ENCODE data around the gene ALS2. TPM values are rescaled to one million over a fixed set of nuclear protein-coding genes. Genes with fewer than 3 reads are reported as not detected.
"Not testable (repeated sequence)": the region's sequence is repeated elsewhere in the genome, so short reads cannot be mapped to it uniquely, and the experiment has no call there.

The ALS2 gene
- polyA plus RNA-seq, 3 donors: 25.4 to 35.7 (median 26.5) TPM

DNA sequence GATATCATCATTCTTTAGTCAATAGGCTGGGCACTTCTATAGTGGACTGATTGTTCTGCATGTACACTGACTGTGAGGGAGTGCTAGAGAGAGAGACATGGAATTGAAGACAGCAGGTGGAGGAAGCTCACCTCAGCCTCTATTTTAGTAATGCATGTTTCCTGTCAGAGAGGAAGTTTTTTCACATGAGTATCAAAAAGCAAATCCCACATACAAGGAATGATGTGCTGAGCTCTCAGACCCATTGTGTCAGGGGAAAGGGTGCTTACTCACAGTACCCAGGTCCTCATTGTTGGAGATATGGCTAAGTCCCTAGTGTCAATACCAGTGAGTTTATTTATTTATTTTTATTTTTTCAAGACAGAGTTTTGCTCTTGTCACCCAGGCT lies 15.7 kb upstream of the ALS2 start:
- no peak for DNase-seq

DNA sequence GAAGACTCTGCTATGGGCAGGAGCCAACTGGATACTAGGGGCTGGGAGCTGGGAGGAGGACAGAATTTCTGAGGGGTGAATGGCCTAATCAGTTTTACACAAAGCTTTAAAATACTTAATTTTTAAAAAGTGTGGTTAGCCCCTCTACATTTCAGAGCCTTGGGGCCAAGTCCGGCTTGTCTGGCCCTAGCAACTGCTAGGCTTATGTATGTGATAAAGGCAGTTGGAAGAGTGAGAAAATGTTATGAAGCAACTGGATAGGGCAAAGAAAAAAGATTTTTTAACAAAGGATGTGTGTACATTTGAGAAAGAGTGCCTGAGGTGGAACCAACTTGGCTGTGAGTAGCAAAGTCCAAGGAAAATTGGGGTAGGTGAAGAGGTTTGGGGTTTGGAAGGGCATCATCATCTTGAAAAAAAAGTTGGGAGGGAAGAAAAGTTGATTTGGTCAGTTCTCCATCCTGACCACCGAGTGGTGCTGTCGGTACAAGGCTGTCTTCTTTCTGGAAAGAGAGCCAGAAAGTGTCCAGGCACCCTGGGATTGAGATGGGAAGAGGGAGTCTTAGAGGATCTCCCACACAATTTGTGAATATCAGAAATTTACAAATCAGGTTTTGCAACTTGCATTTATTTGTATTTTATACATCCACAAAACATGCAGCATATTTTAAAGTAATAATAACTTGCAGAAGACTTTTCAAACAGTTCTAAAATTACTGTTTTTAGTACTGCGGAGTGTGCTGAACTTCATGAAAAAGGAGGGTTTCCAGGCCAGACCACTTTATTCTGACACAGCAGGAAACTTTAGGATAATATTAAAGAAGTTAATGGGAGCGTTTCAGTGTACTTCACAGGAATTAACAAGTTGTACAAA lies 15.1 kb upstream of the ALS2 start:
- peak; percentile 42 for DNase-seq

DNA sequence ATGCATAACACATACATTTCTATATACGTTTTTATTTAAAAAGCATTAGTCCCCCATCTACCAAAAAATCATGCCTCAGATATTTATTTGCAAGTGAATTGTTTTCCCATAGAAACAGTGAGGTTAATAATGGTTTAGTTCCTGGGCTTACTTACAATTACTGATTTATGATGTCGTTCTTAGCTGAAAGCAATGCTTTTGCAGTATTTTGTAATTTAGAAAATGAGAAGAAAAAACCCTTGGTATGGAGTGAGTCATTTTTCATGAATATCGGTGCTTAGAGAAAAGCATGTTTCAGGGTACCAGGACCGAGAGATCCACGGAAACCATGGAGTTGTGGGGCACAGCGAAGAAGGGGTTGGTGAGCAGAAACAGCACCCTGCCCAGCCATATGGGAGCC lies 13.6 kb upstream of the ALS2 start:
- DNase-seq: no peak

DNA sequence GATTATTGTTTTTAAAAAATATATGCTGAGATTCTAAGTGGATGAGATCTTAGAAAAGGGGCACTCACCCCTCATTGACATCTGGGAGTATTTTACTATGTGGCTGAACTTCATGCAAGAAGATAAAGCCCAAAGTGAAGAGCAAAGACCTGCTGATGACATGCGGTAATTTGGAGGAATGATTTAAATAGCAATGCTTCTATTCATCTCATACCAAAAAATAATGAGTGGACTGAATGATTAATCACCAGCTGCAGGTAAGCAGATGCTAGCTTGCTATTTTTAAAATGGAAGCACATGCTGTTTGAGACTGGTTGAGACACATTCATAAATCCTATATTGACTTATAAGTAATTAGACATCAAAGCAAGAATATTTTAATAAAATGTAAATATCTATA lies 12.9 kb upstream of the ALS2 start:
- no peak for DNase-seq

DNA sequence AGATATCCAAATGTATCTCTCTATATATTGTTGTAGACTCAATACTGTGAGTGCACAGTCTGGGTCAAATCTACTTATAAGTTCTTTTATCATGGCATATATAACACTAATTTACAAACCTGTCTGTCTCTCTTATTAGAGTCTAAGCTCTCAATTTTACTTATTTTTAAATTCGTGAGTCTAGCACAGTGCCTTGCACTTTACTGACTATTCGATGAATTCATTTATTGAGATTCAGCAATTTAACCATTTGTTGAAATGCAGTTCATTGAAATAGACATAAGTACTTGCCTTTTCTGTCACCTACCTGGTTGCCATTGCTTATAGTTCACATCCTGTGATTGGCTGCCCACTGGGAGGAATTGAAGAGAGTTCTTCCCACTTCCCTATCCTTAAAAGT lies 10.3 kb upstream of the ALS2 start:
- DNase-seq: no peak

DNA sequence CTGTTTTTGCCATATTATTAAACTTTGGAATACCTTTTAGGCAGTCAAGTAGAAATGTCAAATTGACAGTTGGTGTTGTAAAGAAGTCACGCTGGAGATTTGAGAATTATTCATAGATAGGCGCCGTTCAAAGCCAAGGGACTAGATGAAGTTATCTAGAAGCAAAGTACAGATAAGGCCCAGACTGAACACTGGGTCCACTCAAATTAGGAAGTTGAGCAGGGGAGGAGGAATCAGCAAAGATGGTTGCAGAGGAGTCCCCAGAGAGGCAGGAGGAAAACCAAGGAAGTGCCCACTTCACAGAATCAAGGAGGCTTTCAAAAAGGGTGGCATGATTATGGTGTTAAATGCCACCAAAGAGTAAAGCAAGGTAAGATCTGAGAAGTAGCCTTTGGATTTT lies 9.6 kb upstream of the ALS2 start:
- DNase-seq: no peak

DNA sequence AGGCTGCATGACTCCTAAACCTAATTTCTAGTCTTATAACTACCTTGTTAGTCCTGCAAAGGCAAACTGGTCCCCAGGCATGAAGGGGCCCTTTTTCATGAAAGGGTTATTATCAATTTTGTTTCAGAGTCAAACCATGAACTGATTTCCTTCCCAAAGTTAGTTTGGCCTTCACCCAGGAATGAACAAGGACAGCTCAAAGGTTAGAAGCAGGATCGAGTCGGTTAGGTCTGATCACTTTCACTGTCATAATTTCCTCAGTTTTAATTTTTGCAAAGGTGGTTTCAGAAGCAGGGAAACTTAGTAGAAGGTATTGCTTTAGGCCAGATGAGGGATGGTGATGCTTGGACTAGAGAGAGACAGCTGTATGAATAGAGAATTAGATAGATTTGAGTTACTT lies 8.7 kb upstream of the ALS2 start:
- DNase-seq: no peak

DNA sequence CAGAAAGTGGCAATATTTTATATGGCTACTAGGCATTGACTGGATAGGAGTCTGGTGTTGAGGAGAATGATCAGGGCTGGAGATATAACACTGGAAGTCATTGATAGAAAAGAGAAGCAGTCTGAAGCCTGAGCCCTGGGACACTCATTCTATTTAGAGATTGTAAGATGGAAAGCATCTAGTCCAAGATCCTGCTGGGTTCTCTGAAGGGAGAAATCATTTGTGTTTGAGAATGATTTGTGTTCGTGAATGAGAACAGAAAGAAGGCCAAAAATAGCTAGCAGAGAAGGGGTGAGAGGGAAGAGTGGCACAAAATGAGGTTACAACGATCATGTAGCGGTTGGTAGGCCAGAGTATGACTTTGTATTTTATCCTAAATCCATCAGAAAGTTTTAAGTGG lies 7.6 kb upstream of the ALS2 start:
- DNase-seq: no peak

DNA sequence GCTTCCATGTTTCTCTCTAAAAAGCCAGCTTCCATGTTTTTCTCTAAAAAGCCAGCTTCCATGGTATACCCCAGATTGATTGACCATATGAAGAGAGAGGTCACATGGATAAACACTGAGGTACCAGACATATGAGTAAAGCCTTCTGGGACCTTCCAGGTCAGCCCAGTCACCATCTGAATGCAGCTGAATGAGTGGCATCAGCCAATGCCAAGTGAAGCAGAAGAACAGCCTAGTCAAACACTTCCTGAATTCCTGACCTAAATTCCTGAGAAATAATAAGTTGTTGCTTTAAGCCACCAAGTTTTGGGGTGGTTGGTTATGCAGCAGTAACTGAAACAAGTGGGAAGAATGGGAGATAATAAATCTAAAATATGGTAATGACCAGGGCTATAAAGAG lies 5.7 kb upstream of the ALS2 start:
- no peak for DNase-seq

DNA sequence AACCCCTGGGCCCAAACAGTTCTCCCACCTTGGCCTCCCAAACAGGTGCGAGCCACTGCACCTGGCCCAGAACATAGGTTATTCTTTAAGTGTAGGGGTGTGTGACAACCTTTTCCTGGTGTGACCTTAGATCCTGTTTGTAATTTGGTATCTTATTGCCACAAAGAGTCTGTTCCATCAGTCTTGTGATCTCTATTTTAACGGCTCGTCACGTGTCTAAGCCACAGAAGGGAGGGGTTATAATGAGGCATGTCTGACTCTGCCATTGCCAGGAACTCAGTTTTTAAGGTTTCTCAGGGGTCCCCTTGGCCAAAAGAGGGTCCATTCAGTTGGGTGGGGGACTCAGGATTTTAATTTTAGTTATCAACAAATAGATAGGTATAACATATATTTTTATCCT lies 4.4 kb upstream of the ALS2 start:
- no peak for DNase-seq

DNA sequence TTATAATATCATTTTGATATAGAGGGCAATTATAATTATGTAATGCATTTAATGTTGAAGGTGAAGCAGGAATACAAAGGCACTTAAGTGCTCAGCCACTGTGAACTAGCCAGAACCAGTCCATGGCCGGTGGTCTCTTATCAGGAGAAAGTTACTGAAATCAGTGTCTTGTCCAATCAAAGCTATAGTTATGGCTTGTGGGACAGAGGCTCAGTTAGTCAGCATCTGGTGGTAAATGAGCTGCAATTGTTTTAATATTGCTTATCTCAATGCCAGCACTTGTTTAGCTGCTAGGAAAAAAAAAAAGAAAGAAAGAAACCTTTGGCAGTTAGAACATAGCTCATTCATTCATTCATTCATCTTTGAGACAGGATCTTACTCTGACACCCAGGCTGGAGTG lies 3.8 kb upstream of the ALS2 start:
- DNase-seq: no peak

DNA sequence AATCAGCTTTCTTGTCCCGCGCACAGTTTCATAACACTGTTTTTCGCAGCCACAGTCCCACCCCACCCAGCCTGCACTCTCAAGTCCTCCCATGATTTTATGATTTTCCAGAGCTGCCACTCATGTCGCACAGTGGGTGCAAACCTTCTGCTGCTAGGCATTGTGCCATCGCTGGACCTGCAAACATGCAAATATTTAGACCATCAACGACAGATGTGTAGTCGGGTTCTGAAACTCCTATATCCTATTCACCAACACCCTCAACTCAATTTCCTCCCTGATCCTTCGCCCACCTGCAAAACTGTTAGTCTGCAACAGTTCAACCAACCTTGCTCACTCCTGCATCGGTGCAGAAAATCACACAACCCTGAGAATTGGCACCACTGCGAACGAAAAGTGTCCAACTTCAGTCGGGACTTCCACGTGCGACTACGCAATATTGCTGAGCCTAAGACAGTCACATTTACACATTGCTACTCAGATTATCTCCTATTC lies 871 bp upstream of the ALS2 start:
- peak; percentile 24 for DNase-seq

DNA sequence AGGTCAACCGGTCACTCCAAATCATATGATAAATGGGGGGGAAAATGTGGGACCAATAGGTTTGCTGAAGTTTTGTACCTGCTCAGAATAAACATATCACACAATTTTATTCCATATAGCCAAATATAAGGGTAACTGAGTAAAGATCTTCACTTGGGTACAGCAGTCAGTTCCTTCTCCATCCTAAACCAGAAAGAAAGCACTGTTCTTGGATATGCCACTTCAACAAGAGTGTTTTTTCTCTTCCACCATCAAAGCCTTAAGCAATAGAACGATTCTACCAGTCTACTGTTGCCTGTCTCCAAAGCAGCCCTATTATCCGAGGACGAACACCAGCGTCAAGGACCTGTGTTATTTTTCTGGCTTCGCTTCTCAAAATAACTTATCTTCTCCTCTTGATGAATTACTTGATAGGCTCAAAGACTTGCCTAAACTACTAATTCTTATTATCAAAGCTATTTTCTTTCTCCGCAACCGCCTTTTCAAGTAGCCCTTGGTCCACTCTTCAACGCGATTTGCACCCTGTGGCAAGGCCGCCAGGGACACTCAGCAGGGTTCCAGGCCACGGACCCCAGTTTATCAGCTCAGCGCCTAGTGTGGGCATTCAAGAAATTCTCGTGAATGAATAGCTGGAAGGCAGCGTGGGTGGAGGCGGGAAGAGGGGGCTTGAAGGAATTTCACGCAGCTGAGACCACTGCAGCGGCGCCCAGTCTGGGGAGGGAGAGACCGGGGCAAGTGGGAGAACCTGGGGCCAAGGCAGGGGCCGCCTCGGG lies 646 bp downstream of the ALS2 start:
- peak; percentile 41 for DNase-seq

DNA sequence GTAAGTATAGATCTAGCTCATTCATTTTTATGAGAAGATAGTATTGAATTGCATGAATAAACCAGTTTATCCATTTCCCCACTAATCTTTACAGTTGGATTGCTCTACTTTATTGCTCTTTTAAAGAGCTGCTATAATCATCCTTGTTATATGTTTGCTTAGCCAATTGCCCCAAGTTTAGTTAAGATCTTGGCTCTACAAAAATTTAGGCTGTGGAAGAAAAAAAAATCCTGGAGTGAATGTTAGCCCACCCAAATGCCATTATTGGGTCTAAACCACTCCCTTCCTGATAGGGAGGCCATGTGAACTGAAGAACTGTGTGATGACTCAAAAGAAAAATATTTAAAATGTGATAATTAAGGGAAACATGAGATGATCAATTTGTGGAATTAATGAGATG lies 2.9 kb downstream of the ALS2 start:
- no peak for DNase-seq

DNA sequence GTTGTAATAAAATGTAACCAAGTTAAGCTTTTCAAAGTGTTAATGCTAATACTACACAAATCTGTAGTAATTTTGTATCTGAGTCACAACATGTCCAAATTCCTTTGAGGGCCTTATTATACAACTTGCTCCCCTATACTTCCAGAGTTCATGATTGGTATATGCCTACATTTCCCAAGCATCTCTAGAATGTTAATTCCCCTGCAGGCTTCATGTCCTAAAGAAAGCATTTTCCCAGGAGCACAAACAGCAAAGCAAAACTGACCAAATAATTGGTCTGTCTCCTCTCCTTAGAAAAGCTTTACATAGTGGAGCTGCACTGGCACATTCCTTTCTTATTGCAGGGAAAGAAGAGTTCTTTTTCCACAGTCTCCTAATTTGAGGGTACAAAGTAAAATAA lies 3.7 kb downstream of the ALS2 start:
- no peak for DNase-seq

DNA sequence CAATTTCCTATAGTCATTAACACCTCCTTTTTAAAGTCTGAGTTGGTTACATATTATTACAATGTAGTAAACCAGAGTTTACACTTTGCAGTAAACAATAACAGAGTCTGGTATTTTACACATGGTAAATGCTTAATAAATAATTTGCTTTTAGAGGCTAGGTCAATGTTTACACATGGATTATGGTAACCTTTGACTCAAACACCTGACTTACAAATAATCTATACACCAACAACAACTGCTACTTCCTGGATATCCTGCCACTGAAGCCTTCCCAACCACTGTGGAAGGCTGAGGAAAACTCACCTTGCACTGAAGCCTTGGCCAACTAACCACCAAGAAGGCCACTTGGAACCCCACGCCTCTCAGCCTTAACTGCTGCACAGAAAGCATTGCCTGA lies 5.4 kb downstream of the ALS2 start:
- no peak for DNase-seq

DNA sequence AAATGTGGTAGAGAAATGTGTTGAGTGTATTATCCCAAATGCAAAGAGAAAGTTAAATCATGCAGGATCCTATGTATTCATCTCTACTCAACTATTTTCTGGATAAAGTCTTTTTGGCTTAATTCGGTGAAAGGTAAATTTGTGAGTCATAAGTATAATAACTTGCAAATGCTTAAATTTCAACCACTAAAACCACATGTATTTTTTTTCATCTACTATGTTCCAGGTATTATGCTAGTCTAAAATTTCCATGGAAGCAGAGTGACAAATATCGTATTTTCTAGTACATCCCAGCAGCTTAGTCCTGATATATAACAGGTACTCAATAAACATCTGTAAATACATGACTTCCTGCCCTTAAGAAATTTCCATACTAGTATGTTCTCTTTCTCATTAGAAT lies 6.2 kb downstream of the ALS2 start:
- no peak for DNase-seq

DNA sequence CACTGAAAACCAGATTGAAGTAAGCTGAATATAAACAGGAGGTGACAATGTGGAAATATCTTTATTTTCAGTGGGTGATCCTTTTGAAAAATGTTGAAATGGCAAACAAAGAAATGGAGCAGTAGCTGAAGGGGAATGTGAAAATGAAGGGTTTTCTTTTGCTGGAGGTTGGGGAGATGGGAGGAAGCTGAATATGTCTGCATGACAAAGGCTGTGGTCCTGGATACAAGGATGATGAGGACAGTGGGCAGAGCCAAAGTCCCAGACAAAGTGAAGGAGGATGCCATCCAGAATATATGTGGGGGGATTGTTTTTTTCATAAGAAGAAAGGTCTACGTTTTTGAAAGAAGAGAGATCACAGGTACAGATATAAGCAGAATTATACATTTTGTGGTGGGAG lies 6.7 kb downstream of the ALS2 start:
- no peak for DNase-seq

DNA sequence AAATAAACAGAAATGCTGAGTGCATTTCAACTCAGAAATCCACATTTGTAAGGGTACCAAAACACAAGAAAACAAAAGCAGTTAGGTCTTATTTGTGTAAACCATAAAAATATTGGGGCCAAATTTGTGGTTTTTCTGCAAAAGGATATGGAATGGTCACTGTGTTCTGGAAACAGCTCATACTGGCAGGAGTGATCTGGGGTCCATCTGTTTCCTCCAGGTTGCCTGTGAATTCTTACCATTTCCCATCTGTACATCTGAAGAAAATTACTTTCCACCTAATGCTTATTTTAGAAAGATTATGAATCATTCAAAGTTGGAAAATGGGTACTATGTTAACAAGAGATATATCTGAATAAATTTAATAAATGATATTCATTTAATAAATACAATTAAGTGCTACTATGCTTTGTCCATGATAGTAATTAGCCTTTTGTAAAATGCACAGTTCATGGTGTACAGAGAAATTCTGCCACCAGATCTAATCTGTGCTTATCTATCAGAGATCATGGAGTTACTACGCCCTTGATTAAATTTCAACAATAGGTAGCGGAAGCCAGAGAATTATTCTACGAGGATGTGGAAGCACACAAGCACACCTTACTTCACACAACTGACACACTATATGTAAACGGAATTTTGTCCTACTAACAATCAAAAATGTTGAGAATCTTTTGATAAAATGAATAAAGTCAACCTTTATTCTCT lies 10.9 kb downstream of the ALS2 start:
- DNase-seq: no peak

DNA sequence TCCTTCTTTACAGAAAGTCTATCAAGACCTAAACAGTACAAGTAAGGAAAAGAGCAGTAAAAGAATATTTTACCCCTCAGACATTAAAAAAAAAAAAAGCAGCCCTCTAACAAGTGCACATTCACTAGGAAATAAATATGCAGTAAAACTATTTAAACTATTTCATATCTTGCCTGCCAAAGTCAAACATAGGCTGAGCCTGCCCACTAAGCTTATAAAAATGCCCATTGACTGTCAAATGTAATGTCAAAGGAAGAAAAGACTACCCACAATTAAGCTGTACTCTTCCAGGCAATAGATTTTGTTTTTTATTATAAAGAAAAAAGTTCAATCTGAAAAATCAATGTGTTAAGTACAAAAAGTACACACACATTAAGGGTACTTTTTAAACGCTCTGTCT lies 11.8 kb downstream of the ALS2 start:
- DNase-seq: no peak

DNA sequence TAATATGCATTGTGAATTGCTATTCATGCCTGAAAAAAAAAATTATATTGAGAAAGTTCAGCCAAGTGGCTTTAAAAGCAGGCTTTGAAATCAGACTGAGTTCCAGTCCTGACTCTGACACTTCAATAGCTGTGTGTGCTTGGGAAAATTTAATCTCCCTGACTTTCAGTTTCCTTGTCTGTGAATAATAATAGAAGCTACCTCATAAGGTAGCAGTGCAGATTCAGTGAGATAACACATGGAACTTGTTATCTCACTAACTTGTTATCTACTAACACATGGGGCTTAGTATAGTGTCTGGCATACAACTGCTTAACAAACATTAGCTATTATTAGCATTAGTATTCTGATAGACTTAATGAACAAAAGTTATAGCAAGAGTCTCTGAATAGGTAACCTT lies 14.9 kb downstream of the ALS2 start:
- DNase-seq: no peak

DNA sequence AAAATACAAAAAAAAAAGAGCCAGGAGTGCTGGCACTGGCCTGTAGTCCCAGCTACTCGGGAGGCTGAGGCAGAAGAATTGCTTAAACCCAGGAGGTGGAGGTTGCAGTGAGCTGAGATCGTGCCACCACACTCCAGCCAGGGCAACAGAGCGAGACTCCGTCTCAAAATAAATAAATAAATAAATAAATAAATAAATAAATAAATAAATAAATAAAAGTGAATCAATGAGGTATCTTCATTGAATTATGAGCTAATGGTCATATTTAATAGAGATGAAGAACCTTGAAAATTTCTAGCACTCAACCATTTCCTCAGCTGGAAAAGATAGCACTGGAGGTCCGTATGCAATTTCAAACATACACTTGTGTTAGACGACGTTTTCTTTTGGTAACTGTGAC lies 16.3 kb downstream of the ALS2 start:
- DNase-seq: not testable (repeated sequence)

DNA sequence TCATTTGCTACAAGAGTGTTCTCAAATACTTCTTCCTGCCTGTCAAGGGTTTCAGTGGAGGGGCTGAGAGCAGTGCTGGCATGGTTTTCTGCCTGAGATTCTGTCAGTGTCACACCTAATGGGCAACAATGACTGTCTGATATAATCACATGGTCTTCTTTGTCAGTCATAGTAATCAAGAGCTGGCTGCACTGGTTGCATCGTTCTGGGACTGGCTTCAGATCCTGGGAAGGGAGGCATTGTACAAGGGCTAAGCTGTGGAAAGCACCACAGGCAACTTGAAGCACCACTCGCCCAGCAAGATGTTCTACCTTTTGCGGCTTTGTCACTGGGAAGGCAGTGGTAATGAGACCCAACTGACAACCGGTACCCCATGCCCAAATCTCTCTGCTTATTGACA lies 19.6 kb downstream of the ALS2 start:
- no peak for DNase-seq
